Activated CD8-positive, alpha-beta memory T cell treated with anti-CD3 and anti-CD28 coated beads for 36 hours (primary cell): Measurements from ENCODE around the gene SLCO2B1. TPM values are rescaled to one million over a fixed set of nuclear protein-coding genes. Genes with fewer than 3 reads are reported as not detected.

Experiments used
- CTCF ChIA-PET: fragments of 350-600 bp; sonication (Branson Sonifier 250); formaldehyde crosslinking; loops from one replicate; lab custom pipeline; 2021; ENCODE audit warnings: antibody characterized with exemption; lab: Charles Lee
- POLR2A ChIA-PET: fragments of 350-600 bp; sonication (Branson Sonifier 250); formaldehyde crosslinking; loops from one replicate; lab custom pipeline; 2021; ENCODE audit warnings: antibody characterized with exemption; lab: Charles Lee
- total RNA-seq, 2 experiments: library from RNA; stranded (reverse); gene quantifications; one replicate each; pipeline ENCODE4 v1.2.3, GENCODE V29; 2021

Gene SLCO2B1
- total RNA-seq, 2 experiments from 2014 or later: not detected

GRCh38 chr11:75155570-75156422, 4.9 kb downstream of the SLCO2B1 start:
- ChIA-PET POLR2A (no interaction called here), CTCF (interaction anchor here (2.5 kb wide), 1 partner anchor 13 kb away, joined by 12 read pairs; no protein-coding TSS in a partner anchor)

DNA sequence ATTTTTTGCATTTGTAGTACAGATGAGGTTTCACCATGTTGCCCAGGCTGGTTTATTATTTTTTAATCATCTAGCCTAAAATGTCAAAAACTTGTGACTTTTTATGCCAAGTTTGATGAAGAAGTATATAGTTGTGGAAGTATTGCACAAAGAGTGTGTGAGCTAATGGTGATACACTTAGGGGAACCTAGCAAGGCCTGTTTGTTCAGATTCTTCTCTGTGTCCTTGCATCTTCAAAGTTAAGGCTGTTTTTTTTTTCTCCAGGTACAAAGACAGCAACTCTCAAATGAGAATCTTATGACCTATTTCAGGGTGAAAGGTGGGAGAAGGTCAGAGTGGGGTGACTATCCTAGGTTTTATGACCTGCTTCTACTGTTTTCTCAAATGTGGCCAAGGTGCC, 7.3 kb downstream of the SLCO2B1 start:
- POLR2A ChIA-PET: no interaction called here
- CTCF ChIA-PET: interaction anchor here (1.3 kb wide), 1 partner anchor 13 kb away, joined by 3 read pairs; no protein-coding TSS in a partner anchor

DNA sequence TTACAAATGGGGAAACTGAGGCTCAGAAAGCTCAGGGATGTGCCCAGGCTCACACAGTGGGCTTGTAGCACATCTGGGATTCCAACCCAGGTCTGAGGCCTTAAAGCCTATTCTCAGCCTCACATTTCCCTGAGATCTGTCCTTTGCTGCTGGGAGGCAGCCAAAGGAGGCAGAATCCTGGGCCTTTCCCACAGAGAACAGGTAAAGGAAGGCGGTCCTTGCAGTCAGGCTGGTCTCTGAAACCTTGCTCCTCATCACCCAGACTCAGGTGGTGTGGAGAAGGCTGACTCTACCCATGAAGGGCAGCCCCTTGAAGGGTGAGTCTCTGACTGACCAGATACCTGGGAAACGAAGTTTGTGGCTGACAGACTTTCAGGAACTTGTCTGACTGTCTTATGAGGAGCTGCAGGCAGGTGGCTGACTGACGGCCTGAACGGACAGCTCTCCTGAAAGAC, 7.8 kb downstream of the SLCO2B1 start:
- CTCF ChIA-PET: interaction anchor here (1.3 to 1.4 kb wide), 2 partner anchors 13 to 15 kb away, joined by 3 read pairs; no protein-coding TSS in a partner anchor
- POLR2A ChIA-PET: no interaction called here

GRCh38 chr11:75159151-75159953, 8.4 kb downstream of the SLCO2B1 start:
- ChIA-PET CTCF (interaction anchor here (1.1 to 1.4 kb wide), 3 partner anchors 14 to 46 kb away, joined by 3 to 4 read pairs (median 3); no protein-coding TSS in a partner anchor), POLR2A (no interaction called here)

DNA sequence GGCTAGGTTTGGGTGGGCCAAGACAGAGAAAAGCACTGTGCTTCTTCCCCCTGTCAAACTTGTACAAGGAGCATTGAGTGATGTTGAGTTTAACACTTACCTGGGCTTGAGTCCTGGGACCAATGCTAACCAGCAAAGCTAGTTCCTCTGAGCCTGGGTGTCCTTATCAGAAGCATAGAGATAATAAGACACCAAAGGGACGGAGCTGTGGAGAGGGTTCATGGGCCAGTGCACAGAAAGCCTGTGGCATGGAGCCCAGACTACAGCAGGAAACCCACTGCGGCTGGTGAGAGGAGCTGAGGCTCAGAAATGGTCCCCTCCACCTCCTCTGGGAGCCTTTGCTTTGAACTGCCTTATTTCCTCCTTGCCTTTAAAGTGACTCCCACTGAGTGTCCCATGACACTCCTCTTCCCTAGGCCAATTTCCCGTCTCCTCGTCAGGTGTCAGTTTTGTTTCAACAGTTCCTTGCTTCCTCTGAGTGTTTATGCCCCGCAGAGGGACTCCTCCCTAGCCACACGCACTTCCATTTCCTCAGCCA, 9.4 kb downstream of the SLCO2B1 start:
- ChIA-PET POLR2A (no interaction called here), CTCF (interaction anchor here (1.1 to 1.4 kb wide), 2 partner anchors 16 to 45 kb away, joined by 3 to 4 read pairs; no protein-coding TSS in a partner anchor)

DNA sequence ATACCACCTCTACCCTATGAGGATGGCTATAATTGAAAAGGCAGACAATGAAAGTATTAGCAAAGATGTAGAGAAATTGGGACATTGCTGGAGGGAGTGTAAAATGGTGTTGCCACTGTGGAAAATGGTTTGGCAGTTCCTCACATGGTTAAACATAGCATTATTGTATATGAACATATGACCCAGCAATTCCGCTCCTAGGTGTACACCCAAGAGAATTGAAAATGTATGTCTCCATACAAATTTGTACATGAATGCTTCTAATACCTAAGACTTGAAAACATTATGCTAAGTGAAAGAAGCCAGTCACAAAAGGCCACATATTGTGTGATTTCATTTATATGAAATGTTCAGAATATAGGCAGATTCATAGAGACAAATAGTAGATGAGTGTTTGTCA, 10.0 kb downstream of the SLCO2B1 start:
- POLR2A ChIA-PET: no interaction called here
- CTCF ChIA-PET: no interaction called here

DNA sequence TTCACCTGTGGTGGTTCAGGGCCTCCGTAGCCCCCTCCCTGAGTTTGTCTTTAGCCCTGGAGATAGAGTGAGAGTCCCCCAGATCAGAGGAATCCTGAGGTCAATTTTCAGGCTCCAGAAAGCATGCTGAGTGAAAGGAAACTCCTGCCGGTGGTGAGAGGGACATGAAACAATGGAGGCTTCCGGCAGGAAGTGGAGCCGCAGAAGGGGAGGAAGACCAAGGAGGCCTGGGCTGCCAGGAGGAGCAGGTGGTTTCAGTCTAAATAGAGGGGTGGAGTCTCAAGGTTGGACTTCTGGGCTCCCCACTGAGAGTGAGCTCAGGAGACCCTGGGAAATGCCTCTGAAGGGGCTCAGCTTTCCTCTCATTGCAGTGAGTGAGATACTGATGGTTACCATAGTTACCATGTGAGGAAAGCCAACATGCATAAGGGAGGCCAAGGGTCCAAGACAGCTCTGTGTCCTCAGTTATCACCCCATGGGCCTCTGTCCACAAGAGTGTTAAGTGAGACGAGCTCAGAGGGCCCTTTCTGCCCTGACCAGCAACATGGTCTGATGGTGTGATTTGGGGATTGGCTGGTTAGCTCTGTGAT, 10.7 kb downstream of the SLCO2B1 start:
- ChIA-PET POLR2A (no interaction called here), CTCF (no interaction called here)

DNA sequence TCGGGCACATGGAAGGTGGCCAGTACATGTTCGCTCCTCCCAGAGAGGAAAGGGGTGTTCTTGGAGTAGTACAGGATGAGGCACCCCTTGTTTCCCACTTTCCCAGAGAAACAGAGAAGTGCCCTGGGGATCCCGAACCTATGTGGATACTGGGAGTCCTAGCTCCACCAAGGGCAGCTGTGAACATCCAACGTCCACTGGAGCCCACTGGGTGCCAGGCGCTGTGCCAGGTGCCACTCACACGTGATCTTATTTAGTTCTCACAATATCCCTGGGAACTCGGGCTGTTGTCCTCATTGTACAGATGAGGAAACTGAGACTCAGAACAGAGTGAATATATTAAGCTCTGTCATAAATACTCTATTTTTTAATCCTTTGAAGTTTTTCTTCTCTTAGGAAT, 12.0 kb downstream of the SLCO2B1 start:
- ChIA-PET POLR2A (no interaction called here), CTCF (interaction anchor here (1.0 to 1.2 kb wide), 2 partner anchors 19 to 22 kb away, joined by 3 read pairs; no protein-coding TSS in a partner anchor)

DNA sequence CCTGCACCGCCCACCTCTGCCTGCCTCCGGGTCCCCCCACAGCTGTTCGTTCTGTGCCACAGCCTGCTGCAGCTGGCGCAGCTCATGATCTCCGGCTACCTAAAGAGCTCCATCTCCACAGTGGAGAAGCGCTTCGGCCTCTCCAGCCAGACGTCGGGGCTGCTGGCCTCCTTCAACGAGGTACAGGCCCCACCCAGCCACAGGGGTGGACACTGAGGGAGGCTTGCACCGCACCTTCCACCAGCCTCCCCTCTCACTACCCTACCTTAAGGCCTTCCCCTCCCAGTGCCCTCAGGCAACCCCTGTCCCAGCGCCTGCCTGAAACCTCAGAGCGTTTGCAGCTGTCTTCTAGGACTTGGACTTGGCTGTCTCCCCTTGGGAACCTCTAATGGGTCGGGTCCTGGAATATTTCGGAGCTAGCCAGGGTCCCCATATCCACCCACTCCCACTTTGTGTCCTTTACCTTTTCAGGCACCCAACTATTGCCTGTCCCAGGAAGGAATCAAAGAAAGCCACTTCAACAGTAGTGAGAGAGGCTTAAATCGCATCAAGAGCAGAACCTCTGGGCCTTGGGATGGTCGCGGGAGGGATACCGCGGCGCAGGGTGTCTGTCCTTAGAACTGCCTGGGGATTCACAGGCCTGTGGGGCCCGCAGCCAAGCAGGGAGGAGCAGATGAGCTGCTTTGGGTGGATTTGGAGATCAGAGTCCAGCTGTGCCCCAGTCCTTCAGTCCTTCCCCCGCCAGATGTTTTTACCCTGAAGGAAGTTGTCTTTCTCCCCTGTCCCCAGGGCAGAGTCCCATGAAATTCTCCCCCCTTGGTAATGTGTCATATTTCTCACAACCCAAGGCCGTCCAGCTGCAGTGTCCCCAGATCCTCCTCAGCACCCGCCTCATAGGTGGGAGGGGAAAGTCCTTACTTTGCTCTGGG, 13.3 kb downstream of the SLCO2B1 start:
- CTCF ChIA-PET: interaction anchor here (1.2 kb wide), 1 partner anchor 24 kb away, joined by 3 read pairs; no protein-coding TSS in a partner anchor

DNA sequence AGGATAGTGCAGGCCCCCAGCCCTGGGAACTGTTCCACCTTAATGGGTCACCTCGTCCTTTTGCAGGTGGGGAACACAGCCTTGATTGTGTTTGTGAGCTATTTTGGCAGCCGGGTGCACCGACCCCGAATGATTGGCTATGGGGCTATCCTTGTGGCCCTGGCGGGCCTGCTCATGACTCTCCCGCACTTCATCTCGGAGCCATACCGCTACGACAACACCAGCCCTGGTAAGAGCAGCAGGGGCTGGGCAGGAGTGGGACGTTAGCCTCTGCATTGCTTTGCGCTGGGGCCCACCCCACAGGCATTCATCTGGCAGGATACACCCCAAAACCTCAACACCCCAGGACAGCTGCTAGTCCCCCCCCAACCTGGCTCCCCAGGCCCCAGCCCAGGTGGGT, 14.8 kb downstream of the SLCO2B1 start:
- CTCF ChIA-PET: no interaction called here
- POLR2A ChIA-PET: no interaction called here

More for the DNA sequence above, 13.3 kb downstream of the SLCO2B1 start:
- POLR2A ChIA-PET: no interaction called here

- POLR2A ChIA-PET: no interaction called here
- CTCF ChIA-PET: no interaction called here
These were observed 15.9 kb downstream of the SLCO2B1 start for GRCh38 chr11:75166791-75167190.

DNA sequence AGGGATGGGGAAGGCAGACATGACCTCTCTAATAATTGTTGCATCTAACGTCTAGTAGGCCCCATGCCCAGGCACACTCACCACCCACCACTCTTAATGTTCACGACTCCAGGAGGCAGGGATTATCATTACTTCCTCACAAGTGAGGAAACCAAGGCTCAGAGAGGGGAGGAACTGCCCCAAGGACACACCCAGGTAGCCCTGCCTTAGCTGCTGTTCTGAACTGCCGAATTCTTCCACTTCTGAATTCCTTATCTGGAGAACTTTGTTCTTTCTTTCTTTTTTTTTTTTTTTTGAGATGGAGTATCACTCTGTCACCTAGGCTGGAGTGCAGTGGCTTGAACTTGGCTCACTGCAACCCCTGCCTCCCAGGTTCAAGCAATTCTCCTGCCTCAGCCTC, 16.7 kb downstream of the SLCO2B1 start:
- ChIA-PET POLR2A (no interaction called here), CTCF (interaction anchor here (0.7 kb wide), 1 partner anchor 41 kb away, joined by 4 read pairs; no protein-coding TSS in a partner anchor)

- ChIA-PET CTCF (no interaction called here), POLR2A (no interaction called here)
These were observed 18.4 kb downstream of the SLCO2B1 start for GRCh38 chr11:75169101-75169885.

DNA sequence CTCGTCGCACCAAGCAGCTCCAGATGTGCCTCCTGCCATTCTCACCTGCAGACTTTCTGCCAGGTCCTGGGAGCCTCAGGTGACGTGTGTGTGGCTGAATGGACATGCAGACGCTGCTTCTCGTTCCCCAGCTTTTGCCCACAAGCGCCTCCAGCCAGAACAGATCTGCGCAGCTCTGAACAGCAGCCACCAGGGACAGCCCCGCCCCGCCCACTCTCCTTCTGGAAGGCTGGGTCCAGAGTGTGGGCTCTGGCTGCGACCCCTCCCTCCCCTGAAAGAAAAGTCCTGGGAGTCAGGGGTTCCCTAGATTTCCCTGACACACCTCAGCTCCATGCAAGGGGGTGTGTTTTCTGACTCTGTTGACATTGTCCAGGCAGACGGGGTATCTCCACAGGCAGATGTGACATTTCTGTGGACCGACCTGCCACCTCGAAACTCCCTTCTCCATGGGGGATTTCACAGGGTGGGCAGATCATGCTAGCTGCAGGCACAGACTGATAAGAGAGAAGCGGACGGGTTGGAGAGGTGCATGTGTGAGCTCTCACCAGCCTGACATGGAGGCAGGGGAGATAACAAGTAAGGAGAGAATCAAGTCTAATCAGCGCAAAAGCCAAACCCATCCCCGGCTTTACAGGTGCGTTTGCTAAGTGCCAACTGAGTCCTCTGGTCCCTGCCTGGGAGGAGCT, 19.8 kb downstream of the SLCO2B1 start:
- CTCF ChIA-PET: interaction anchor here (1.3 kb wide), 1 partner anchor 34 kb away, joined by 3 read pairs; no protein-coding TSS in a partner anchor
- POLR2A ChIA-PET: interaction anchor here (0.6 kb wide), 1 partner anchor 161 kb away, joined by 3 read pairs; no protein-coding TSS in a partner anchor

DNA sequence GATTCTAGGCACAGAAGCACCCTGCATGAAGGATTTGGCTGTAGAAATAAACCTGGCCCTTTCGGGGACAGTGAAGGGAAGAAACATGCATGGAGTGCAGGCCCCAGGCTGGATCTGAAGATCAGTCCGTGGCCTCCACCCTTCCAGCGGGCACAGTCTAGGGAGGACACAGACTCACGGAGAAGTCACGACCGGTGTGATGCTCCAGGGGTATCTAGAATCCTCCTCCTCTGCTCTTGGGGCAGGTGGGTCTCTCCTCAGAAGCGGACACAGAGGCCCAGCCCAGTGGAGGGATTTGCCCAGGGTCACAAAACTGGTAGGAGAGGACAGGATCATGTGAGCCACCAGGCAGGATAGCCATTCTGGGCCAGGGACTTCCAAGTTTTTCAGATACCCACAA, 22.4 kb downstream of the SLCO2B1 start:
- ChIA-PET POLR2A (no interaction called here), CTCF (no interaction called here)

DNA sequence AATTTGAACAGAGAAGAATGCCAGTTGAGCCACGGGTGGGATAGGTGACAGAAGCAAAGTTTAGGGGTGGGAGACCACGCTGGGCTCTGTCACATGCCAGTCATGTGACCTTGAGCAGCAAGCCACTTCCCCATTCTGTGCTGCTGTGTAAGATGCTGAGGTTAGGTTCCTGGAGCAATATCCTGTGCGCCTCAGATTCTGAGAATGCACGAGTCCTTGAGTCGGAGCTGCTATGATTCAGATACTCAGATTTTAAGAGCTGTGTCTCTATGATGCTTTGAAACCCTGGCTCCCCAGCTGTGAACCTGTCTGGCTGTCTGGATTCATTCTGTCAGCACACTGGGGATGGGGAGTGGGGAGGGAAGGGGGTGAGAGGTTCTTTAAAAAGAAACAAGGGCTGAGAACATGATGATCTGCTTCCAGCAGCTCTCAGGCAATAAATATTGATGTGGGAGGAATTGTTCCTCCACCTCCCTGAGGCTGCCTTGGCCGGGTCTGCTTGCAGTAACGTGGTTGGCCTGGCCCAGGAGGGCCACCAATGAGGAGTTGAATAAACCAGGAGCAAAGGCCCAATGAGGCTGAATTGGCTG, 24.0 kb downstream of the SLCO2B1 start:
- CTCF ChIA-PET: interaction anchor here (1.1 kb wide), 1 partner anchor 34 kb away, joined by 4 read pairs; no protein-coding TSS in a partner anchor
- POLR2A ChIA-PET: no interaction called here
